Activated T-cell treated with anti-CD3 and anti-CD28 coated beads, Interleukin-2, amount 50 U/mL, for 1 hour (primary cell): ENCODE results near the gene COMMD2.

Experiments
- DNase-seq: peaks from one replicate; pipeline ENCODE4 v3.0.0-alpha.2; 2020

The COMMD2 gene

GRCh38 chr3:149753717-149754116, 1.4 kb upstream of the COMMD2 start:
- DNase-seq: no peak

- DNase-seq: no peak
These were observed 473 bp upstream of the COMMD2 start for GRCh38 chr3:149752788-149753136.

DNA sequence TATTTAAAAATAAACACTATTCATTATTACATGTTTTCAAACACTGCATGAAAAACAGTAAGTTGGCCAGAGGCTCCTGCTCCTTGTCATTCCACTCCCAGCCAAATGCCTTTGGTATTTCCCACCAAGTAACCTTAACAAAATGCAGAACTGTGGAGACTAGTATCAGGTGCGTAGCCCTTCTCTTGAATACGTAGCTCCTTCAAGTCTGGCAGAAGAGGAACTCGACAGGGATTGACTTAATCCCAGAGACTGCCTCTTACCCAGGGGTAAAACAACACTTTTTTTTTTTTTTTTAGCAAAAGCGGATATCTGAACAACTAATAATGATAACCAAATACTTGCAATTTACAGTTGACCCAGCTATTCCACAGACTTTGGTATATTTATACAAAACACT, 738 bp downstream of the COMMD2 start:
- DNase-seq: no peak

DNA sequence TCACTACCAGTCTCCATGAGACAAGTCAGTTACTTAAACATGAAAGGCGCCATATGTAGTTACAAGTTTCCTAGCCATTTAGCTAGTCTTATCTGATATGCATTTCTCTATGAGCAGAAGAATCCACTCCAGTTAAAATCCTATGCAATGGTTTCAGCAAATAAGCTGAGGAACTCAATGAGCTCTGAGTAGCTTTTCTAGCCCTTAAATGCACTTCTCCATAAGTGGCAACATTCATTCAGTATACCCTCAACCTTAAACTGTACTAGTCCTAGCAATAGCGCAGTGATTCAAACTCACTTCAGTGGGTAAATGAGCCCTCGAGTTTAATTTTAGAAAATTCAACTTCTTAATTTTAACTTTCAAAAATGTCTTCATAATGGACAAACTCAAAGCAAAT, 7.7 kb downstream of the COMMD2 start:
- no peak for DNase-seq

GRCh38 chr3:149744151-149744550, 8.1 kb downstream of the COMMD2 start:
- DNase-seq: no peak

- no peak for DNase-seq
These were observed 12.9 kb downstream of the COMMD2 start for GRCh38 chr3:149739396-149739795.

GRCh38 chr3:149738876-149739275, 13.4 kb downstream of the COMMD2 start:
- no peak for DNase-seq

DNA sequence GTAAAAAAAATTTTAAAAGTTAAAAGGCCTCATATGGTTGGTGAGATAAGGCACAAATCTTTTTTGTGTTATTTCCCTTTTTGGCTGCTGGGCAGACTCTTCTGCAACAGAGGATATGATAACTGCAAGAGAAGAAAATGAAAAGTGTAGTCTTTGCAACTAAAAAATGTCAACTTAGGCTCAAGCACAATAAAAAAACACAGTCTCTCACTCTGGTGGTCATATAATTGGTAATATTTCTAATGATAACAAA, 15.4 kb downstream of the COMMD2 start:
- DNase-seq: no peak

DNA sequence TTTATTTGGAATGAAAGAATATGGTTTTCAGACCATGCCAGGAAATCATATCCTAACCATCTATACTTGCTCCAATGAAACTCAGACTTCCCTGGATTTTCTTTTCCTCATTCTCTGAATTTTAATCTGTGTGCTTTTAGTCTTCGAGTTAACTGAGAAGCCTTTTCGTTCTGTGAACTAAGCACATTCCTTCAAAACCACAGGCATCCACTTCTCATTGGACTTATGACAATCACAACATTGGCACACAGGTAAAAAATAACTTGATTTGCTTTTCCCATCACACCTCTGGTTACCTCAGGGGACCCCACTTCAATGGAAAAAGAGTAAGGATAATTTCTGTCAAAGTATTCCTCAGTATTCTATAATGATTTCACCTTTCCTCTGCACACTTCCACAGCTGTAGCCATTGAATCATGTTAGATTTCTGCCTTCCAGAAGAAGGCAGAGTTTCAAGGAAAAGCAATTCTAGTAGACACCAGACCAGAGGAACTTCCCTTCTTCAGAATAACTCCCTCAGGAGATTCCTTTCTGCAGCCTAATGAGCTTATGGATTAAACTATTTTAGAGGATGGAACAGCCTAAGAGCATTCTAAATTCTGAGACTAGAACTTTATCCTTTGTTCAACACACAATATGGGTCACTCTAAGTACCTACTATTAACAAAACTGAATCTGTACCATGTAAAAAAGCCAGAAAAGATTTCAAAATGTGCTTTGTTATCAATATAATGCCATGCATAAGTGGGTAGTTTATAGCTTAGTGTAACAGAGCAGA, 15.9 kb downstream of the COMMD2 start:
- no peak for DNase-seq

GRCh38 chr3:149732234-149732633, 20.1 kb downstream of the COMMD2 start:
- DNase-seq: no peak

GRCh38 chr3:149727656-149728055, 24.6 kb downstream of the COMMD2 start:
- no peak for DNase-seq

DNA sequence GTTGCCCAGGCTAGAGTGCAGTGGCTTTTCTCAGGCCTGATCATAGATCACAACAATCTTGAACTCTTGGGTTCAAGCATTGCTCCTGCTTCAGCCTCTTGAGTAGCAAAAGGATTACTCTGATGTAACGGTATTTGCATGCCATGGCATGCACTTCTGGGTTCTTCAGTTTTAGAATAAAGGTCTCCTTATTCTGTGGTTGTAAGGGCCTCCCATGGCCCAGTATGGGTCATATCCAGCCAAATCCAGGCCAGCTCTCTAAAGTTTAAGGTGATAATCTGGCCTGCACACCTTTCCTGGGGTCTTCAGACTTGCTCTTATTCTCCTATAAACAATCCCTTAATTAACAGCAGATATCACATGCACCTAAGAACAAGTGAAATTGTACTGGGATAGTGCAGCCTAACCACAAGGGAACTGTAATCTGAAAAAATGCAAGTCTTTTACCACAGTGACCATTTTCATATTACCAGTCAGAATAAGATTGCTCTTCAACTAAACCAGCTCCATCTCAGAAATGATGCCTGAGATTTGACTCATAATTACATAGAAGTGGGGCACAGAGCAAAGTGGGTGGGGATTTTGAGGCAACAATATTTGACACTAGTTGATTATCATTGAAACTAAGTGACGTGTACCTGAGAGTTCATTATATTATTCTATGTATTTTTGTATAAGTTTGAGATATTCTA, 25.4 kb downstream of the COMMD2 start:
- DNase-seq: no peak

- no peak for DNase-seq
These were observed 28.5 kb downstream of the COMMD2 start for GRCh38 chr3:149723781-149724180.

DNA sequence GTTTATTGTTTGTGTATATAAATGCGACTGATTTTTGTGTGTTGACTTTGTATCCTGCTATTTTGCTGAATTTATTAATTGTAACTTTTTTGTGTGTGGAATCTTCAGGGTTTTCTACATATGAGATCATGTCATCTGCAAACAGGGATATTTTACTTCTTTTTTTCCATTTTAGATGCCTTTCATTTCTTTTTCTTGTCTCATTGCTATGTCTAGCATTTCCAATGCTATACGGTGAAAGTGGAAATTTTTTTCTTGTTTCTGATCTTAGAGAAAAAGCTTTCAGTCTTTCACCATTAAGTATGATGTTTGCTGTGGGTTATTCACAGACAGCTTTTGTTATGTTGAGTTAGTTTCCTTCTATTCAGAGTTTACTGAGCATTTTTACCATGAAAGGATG, 31.4 kb downstream of the COMMD2 start:
- DNase-seq: no peak

- DNase-seq: no peak
These were observed 34.8 kb downstream of the COMMD2 start for GRCh38 chr3:149717391-149718056.

DNA sequence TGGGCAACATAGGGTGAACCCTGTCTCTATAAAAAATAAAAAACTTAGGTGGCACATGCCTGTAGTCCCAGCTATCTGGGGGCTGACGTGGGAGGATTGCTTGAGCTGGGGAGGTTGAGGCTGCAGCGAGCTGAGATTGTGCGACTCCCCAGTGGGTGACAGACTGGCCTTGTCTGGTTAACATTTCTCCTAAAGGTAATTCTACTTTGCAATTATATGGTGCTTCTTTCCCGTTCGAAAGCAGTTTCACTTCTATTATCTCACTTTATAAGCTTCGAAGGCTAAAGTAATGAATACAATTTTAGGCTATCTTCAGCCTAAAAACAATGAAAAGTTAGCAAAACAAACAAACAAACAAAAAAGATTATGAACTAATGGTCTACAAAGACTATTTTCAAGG, 35.3 kb downstream of the COMMD2 start:
- no peak for DNase-seq

DNA sequence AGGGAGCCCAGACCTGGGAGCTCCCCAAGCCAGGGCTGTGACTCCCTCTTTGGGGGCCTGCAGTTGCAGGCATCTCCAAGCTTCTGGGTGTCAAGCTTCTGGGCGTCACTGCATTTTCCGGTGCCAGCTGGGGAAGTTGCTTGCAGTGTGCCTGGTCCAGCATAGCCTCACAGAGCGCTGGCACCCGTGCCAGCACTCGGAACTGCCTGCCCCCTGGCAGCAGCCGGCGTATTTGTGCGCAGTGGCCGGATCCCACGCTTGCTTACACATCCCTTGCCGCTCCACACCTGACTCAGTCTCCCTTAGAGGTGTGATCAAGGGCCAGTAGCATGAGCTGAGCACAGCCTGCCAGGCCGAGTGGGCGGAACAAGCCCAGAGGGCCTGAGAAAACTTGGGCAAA, 37.0 kb downstream of the COMMD2 start:
- no peak for DNase-seq

GRCh38 chr3:149713730-149714654, 38.3 kb downstream of the COMMD2 start:
- no peak for DNase-seq

DNA sequence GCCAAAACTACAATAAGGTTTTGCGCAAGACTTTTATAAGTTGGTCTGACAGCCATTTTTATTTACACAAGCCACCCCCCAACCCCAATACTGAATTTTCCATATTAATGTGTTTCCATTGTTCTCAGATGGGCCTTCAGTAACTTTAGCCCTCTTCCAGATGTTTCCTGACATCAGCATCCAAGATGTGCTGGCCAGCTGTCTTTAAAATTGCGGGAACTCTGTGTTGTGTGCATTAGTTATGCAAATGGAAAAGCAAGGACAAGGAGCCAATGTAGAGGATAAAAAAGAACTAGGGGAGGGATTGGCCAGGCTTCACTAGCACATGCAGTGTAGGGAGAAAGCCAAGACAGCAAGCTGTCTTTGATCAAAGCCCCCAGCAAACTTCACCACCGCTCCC, 45.4 kb downstream of the COMMD2 start:
- DNase-seq: no peak

GRCh38 chr3:149705416-149705815, 46.9 kb downstream of the COMMD2 start:
- no peak for DNase-seq

GRCh38 chr3:149703466-149703865, 48.8 kb downstream of the COMMD2 start:
- DNase-seq: no peak

- DNase-seq: no peak
These were observed 49.4 kb downstream of the COMMD2 start for GRCh38 chr3:149702691-149703441.

DNA sequence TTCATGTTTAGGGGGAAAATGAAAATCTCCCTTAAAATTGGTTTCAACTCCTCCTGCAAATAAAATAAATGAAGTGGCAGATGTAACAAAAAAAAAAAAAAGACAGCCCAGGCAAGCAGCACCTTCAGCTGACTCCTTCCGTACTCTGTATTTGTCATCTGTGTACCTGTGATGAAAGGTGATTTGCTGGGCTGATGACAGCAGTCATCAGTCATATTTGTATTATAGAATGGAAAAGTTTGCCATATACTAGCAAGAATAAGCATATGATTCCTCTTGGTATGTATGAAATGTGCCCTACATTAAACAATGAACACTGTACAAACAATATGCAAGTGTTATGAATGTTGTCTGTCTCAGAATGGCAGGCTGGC, 50.3 kb downstream of the COMMD2 start:
- no peak for DNase-seq
